ENCODE results near the gene DNM1. TPM values are rescaled to one million over a fixed set of nuclear protein-coding genes. Genes with fewer than 3 reads are reported as not detected.

Gene DNM1
- total RNA-seq, 1 donor from 2014 or later = 84.0 TPM

- Mint-ChIP-seq H3K4me1 (peaks cover 6% of the 10 kb centered on the region), H3K27me3 (ENCODE audit: low read depth) (peaks cover 3% of the 10 kb centered on the region), H3K4me3 (no peak overlapping the region), H3K9me3 (no peaks in the 10 kb centered on the region), H3K36me3 (ENCODE audit: low read depth) (peaks cover 17% of the 10 kb centered on the region), H3K27ac (ENCODE audit: unreplicated experiment) (no peak overlapping the region)
- DNase-seq (ENCODE audit: low read depth, low spot score) = no peak
- TF ChIP-seq, protein P1, sequence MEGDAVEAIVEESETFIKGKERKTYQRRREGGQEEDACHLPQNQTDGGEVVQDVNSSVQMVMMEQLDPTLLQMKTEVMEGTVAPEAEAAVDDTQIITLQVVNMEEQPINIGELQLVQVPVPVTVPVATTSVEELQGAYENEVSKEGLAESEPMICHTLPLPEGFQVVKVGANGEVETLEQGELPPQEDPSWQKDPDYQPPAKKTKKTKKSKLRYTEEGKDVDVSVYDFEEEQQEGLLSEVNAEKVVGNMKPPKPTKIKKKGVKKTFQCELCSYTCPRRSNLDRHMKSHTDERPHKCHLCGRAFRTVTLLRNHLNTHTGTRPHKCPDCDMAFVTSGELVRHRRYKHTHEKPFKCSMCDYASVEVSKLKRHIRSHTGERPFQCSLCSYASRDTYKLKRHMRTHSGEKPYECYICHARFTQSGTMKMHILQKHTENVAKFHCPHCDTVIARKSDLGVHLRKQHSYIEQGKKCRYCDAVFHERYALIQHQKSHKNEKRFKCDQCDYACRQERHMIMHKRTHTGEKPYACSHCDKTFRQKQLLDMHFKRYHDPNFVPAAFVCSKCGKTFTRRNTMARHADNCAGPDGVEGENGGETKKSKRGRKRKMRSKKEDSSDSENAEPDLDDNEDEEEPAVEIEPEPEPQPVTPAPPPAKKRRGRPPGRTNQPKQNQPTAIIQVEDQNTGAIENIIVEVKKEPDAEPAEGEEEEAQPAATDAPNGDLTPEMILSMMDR (conservative IDR thresholded peaks at IDR 0.05) = no peak
Measured at GRCh38 chr9:128257907-128258306, 54.7 kb downstream of the DNM1 start.

DNA sequence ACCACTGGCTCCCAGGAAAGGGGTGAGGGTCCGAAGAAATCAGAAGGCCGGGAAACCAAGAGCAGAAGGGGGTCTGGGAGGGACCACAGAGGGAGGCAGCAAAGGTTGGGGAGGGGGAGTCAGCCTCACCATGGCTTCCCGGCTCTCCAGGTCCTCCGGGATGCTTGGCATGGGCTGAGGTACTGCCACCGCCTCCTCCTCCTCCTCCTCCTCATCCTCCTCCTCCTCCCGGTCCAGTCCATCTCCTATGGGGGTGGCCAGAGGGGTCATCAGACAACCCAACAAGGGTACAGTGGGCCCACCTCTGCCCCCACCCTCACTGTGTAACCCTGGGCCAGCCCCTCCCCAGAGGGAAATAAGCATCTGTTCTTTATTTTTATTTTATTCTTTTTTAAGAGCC lies 55.1 kb downstream of the DNM1 start:
- H3K27me3 Mint-ChIP-seq (ENCODE audit: low read depth) = peaks cover 3% of the 10 kb centered on the region
- H3K4me1 Mint-ChIP-seq = peaks cover 6% of the 10 kb centered on the region
- no peak overlapping the region for H3K27ac Mint-ChIP-seq (ENCODE audit: unreplicated experiment)
- no peak overlapping the region for H3K4me3 Mint-ChIP-seq
- H3K36me3 Mint-ChIP-seq (ENCODE audit: low read depth) = peaks cover 17% of the 10 kb centered on the region
- no peak for DNase-seq (ENCODE audit: low read depth, low spot score)
- H3K9me3 Mint-ChIP-seq = no peaks in the 10 kb centered on the region
- TF ChIP-seq, protein P1 (conservative IDR thresholded peaks at IDR 0.05) = no peak

DNA sequence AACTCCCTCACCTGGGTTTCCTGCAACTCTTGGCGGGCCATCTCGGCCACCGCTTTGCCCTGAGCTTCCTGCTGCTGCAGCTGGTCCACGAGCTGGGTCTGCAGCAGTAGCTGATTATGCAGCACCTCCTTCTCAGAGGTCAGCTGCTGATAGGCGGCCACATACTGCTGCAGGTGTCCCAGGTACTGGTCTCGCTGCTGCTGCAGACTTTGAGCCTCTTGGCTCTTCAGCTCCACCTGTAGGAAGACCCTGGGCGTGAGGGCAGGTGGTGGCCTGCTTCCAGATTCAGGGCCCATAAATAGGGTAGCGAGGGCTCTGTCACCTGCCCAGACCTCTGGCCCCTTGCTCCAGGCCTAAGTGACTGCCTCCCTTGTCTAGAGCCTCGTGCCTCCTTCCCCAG lies 56.0 kb downstream of the DNM1 start:
- no peak for DNase-seq (ENCODE audit: low read depth, low spot score)
- H3K27ac Mint-ChIP-seq (ENCODE audit: unreplicated experiment) = no peak overlapping the region
- H3K4me3 Mint-ChIP-seq = no peak overlapping the region
- peaks cover 3% of the 10 kb centered on the region for H3K27me3 Mint-ChIP-seq (ENCODE audit: low read depth)
- H3K4me1 Mint-ChIP-seq = peaks cover 6% of the 10 kb centered on the region
- TF ChIP-seq, protein P1 (conservative IDR thresholded peaks at IDR 0.05) = no peak
- H3K36me3 Mint-ChIP-seq (ENCODE audit: low read depth) = peaks cover 17% of the 10 kb centered on the region
- no peaks in the 10 kb centered on the region for H3K9me3 Mint-ChIP-seq

DNA sequence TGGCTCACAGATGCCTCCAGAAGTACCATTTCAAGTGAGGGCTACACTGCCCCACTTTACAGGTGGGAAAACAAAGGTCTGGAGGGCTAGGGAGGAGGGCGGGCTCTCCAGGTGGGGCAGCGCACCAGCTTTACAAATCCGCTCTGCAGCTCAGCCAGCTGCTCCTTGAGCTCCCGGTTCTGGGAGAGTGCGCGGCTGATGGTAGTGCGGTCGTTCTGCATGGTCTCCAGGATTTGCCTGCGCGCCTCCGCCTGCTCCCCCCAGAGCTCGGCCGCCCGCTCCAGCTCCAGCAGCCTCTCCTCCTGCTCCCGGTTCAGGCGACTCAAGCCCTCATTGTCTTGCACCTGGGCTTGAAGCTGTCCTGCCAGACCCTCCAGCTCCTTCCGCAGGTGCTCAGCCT lies 57.2 kb downstream of the DNM1 start:
- H3K4me1 Mint-ChIP-seq = peaks cover 2% of the 10 kb centered on the region
- no peak overlapping the region for H3K27ac Mint-ChIP-seq (ENCODE audit: unreplicated experiment)
- H3K36me3 Mint-ChIP-seq (ENCODE audit: low read depth) = peaks cover 18% of the 10 kb centered on the region
- H3K4me3 Mint-ChIP-seq = no peak overlapping the region
- no peaks in the 10 kb centered on the region for H3K9me3 Mint-ChIP-seq
- H3K27me3 Mint-ChIP-seq (ENCODE audit: low read depth) = no peaks in the 10 kb centered on the region
- DNase-seq (ENCODE audit: low read depth, low spot score) = no peak
- TF ChIP-seq, protein P1 (conservative IDR thresholded peaks at IDR 0.05) = no peak

- Mint-ChIP-seq H3K9me3 (no peaks in the 10 kb centered on the region), H3K27ac (ENCODE audit: unreplicated experiment) (peak overlapping the region; percentile 57)
Measured at GRCh38 chr9:128262687-128263086, 59.5 kb downstream of the DNM1 start.

More at GRCh38 chr9:128262687-128263086, 59.5 kb downstream of the DNM1 start:
- H3K36me3 Mint-ChIP-seq (ENCODE audit: low read depth) = peaks cover 18% of the 10 kb centered on the region
- no peaks in the 10 kb centered on the region for H3K27me3 Mint-ChIP-seq (ENCODE audit: low read depth)
- H3K4me1 Mint-ChIP-seq = no peaks in the 10 kb centered on the region
- TF ChIP-seq, protein P1 (conservative IDR thresholded peaks at IDR 0.05) = no peak
- DNase-seq (ENCODE audit: low read depth, low spot score) = no peak
- H3K4me3 Mint-ChIP-seq = no peak overlapping the region

Measured in neural crest cell (in vitro differentiated cells).